ENCODE data around the gene DAZAP1.

DAZAP1 gene

GRCh38 chr19:1394252-1395193, 12.9 kb upstream of the DAZAP1 start:
- no peak for DNase-seq

DNA sequence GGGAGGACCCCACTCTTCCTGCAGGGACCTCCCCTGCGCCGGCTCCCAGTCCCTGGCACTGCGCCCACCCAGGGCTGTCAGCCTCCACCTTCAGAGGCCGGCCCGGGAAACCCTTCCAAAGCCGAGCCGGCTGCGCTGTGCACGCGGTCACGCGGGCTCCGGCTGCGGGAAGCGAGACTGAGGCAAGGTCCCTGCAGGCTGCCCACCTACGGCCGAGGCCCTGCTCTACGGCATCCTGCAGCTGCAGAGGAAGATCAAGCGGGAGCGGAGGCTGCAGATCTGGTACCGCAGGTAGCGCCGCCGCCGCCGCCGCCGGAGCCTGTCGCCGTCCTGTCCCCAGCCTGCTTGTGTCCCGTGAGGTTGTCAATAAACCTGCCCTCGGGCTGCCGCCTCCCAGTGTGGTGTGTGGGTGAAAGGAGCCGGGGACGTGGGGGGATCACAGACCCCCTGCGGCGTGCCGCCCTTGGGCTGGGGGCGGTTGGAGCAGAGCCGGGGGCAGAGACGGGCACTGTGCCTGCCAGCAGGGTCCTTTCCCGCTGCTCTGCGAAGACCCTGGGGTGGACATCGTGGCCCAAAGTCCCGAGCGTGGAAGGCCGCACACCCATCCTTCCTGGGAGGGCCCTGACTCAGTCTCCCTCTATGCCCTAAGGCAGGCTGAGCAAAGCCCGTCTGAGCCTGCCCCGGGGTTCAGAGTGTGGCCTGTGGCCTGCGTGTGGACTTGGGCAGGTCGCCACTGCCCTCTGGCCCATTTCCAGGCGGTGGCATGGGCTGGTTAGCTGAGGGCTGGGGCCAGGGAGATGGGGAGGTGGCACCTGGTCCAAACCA, 12.0 kb upstream of the DAZAP1 start:
- DNase-seq = no peak

- no peak for DNase-seq
These were observed 11.2 kb upstream of the DAZAP1 start for GRCh38 chr19:1396019-1396767.

- DNase-seq = no peak
These were observed 10.4 kb upstream of the DAZAP1 start for GRCh38 chr19:1396768-1397679.

DNA sequence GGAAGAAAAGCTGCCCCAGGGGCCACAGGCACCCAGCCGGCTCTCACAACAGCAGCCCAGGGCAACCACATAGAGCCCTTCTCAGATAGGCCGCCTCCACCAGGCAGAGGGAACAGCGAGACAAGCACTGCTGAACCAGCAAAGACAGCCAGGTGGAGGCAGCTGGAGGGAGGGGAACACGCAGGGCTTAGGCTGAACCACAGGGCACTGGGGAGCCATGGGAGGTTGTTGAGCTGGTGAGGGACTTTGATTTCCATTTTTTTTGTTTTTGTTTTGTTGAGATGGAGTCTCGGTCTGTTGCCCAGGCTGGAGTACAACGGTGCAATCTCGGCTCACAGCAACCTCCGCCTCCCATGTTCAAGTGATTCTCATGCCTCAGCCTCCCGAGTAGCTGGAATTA, 9.5 kb upstream of the DAZAP1 start:
- no peak for DNase-seq

GRCh38 chr19:1399079-1399478, 8.3 kb upstream of the DAZAP1 start:
- no peak for DNase-seq

GRCh38 chr19:1399745-1400144, 7.6 kb upstream of the DAZAP1 start:
- no peak for DNase-seq

GRCh38 chr19:1400281-1401137, 6.9 kb upstream of the DAZAP1 start:
- DNase-seq = no peak

DNA sequence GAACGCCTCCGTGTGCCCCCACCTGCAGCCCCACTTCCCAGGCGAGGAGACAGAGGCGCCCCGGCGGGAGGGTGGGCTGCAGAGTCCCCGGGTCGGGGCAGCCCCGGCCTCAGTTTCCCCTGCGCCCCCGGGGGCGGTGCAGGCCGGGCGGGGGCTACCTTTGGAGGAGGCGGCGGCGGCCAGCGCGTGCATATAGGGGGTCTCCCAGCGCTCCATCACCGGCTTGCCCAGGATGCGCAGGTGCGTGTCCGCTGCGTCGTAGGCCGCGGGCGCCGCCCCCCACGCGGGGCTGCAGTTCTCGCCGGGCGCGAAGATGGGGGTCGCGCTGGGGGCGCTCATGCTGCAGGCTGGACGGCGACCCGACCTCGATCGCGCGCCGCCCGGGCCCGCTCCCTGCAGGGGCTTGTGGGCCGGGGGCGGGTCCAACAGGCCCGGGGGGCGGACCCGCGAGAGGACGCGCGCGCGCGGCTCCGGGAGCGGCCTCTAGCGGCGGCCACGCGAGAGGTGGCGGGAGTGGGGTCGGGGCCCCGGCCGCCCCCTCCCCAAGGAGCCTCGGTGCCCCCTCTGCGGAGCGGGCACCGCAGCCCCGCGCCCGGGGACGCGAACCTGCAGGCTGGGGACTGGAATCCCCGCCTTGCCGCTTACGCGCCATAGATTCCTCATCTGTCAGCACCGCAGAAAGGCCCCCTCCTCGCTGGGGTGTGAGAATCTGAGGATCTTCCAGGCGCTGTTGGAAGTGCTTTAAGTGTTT, 6.1 kb upstream of the DAZAP1 start, which contains the start of gene GAMT:
TSS of gene GAMT (minus strand) at position 405 of the 751 bp plus-strand sequence. CDS start at position 339, 66 bp downstream.
- peak; percentile 31 for DNase-seq

DNA sequence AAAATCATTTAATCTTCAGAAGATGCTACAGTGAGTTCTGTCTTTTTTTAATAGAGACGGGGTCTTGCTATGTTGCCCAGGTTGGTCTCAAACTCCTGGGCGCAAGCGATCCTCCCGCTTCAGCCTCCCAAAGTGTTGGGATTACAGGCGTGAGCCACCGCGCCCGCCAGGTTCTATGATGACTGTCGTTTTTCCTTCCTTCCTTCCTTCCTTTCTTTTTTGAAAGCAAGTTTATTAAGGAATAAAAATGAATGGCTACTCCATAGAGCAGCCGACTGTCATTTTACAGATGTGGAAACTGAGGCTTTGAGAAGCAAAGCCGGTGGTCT, 5.5 kb upstream of the DAZAP1 start:
- no peak for DNase-seq

- DNase-seq = no peak
These were observed 4.8 kb upstream of the DAZAP1 start for GRCh38 chr19:1402411-1403070.

DNA sequence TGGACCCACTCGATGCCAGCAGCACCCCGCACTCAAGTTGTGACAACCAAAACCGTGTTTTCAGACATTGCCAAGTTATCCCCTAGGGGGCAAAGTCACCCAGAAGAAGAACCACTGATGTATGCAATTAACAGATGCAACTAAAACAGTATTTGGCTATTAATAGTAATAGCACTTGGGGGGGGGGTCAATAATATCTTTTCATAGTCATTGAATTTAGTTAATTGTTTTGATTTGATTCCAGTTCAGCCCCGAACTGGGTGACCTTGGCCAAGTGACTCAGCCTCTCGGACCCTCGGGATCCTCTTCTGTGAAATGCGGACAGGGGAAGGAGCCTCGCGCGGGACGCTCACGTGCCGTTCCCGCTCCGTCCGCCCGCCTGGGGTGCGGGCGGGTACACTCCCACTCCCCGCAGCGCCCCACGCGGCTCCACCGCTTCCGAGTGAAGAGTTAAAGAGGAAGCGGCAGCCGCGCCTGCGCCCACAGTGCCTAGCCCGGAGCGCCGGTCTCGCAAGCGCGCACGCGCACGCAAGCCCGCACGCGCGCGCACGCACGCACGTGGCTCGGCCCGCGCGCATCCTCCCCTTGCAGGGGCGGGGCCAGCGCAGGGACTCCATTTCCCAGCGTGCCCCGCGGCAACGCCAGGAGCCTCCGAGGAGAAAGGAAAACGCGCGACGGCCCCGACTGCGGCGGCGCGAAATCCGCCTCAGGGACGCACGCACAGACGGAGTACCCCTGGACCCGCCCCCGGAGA, 435 bp upstream of the DAZAP1 start:
- DNase-seq = peak; percentile 98

DNA sequence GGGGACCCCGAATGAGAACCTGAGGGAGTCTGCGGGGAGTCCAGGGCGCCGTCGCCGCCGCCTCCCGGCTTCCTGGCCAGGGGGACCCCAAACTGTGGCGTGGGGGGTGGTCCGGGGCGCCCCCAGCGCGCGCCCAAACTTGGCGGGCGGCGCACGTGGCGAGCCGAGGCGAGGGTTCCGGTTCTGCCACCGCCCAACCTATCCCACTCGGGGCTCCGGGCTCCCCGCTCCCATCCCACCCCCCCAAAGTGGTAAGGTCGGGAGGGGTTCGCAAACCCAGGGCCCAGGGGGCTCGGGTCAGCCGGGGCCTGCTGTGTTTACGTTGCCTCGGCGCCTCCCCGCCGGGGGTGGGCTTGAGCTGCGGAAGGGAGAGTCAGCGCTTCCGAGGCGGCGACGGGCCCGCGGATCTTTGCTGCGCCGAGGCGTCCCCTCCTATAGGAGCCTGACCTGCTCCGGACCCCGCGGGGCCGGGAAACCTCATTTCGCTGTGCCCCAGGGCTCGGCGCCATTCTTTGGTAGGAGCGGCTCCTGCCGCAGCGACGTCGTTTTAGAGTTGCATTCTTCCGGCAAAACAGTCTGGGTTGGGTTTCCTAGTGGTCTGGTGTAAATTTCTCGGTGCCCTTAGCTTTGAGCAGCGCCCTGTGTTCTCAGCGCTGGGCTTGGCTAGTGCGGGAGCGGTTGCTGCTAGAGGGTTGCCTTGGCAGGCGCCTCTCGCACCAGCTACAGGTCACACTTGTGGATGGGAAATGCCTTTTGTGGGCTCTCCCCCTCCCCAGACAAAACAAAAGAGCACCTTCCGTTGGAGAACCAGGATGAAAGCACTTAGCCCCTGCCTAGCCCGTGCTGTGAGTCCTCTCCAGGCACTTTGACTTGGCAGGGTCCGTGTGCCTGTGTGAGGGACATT, 1.2 kb downstream of the DAZAP1 start:
- DNase-seq = peak; percentile 31

DNA sequence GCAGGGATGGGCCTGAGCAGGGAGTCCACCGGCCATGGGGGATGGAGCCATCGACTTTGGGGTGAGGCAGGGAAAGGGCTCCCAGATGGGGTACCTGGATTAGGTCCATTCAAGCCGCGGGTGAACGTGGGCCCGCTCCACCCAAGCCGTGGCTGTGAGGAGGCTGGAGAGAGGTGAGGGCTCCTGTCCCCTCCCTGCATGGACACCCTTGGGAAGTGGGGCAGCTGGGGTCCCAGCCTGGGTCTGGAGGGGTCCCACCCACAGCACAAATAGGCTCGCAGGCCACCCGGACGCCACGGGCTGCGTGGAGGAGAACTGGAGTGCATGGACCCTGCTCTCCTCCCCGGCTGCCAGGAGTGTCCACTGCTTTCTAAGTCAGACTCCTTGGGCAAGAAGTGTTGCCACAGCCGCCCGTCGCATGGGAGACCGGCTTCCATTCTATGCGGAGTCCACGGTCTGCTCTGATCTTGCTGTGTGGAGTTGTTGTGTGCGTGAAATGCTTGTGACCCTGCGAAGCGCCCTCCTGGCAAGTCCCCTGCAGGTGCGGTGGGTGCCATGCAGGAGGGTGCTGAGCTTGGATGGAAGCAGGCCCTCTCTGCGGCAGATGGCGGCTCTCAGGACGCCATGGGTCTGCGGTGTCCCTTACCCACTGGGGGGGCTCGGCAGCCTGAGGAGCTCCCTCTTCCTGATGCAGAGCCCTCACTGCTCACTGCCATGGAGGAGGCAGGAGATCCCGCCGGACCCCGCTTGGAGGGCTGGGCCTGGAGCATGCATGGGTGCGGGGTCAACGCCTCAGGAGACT, 2.0 kb downstream of the DAZAP1 start:
- no peak for DNase-seq

DNA sequence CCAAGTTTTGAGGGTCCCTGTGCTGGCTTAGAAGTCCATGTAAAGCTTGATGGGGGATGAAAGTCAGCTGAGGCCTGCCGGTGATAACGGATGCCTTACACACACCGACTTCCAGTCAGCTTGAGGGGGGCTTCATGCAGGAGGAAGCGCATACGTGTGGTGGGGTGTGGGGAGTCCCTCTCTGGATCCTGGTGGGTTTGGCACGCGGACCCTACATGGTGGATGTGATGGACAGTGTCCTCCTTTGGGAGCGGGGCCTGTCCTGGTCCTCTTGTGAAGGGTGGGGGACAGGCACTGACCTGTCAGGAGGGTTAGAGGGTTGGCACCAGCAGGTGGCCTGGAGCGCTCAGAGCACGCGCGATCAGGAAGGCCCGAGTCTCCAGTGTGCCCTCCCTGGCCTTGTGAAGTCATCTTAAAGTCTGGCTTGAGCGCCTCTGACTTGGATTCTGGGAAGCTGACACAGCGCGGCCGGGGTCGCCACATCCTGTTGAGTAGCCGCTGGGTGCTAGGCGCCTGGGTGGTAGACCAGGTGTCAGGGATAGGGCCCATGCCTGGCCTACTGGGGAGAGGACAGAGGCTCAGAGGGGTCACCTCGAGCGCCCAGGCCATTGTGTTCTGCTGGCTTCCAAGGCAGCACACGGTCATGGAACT, 2.9 kb downstream of the DAZAP1 start:
- DNase-seq = no peak

DNA sequence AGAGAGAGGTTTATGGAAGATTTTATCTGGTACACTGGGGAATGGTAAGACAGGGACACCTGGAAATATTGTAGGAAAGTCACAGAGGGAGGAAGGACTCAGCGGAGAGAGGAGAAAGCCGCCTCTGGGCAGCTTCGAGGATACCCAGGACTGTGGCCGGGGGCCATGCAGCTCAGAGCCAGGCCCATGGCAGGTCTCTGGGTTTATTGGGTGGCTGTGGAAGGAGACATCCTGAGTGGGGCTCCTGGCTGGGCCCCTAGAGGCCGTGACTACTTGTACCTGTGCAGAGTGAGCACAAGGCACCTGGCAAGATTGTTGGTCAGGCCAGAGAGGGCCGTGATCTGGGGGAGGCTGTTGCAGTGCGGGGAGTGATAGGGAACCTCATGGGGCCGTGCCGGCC, 3.4 kb downstream of the DAZAP1 start:
- DNase-seq = no peak
